ENCODE results near the gene PPIL6. TPM values are rescaled to one million over a fixed set of nuclear protein-coding genes. Genes with fewer than 3 reads are reported as not detected.

PPIL6 gene
- total and polyA plus RNA-seq, 2 experiments from 2014 or later = 1.7 TPM

DNA sequence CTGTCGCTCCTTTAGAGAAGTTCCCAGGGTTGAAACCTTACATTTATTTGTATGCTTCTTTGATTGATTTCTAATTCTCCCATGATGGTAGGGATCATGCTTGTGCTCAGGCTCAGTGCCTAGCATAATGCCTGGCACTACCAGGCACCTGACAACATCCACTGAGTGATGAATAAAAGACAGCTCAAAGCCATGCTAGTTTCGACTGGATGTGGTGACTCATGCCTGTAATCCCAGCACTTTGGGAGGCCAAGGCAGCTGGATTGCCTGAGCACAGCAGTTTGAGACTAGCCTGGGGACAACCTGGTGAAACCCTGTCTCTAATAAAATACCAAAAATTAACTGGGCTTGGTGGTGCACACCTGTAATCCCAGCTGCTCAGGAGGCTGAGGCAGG is 46.5 kb downstream of the PPIL6 start:
- H3K4me3 Mint-ChIP-seq = no peak overlapping the region
- H3K27ac ChIP-seq (ENCODE audit: low read depth) = no peak overlapping the region
- H3K9me3 Mint-ChIP-seq = no peaks in the 10 kb centered on the region
- H3K4me2 ChIP-seq = no peak overlapping the region
- H3K4me3 ChIP-seq = no peak overlapping the region
- H2AFZ ChIP-seq = no peak overlapping the region
- H3F3A ChIP-seq (replicated peaks; ENCODE audit: low read depth) = no peaks in the 10 kb centered on the region
- DNase-seq (ENCODE audit: low spot score) = no peak
- no peak for ATAC-seq
- H3K79me2 ChIP-seq (replicated peaks; ENCODE audit: insufficient read depth) = no peaks in the 10 kb centered on the region
- H3K4me1 ChIP-seq (ENCODE audit: insufficient read depth) = no peaks in the 10 kb centered on the region
- H3K36me3 Mint-ChIP-seq (ENCODE audit: low read depth) = no peaks in the 10 kb centered on the region
- H3K27me3 Mint-ChIP-seq (ENCODE audit: insufficient read depth, low read depth, poor library complexity) = peaks cover 4% of the 10 kb centered on the region
- H3K4me1 Mint-ChIP-seq = no peaks in the 10 kb centered on the region
- no peak for TF ChIP-seq POLR2AphosphoS5 (IDR thresholded peaks at IDR 0.05; ENCODE audit: low read depth)
- no peak for TF ChIP-seq EZH2phosphoT487 (IDR thresholded peaks at IDR 0.05; ENCODE audit: unreplicated experiment)
- TF ChIP-seq, protein P1, sequence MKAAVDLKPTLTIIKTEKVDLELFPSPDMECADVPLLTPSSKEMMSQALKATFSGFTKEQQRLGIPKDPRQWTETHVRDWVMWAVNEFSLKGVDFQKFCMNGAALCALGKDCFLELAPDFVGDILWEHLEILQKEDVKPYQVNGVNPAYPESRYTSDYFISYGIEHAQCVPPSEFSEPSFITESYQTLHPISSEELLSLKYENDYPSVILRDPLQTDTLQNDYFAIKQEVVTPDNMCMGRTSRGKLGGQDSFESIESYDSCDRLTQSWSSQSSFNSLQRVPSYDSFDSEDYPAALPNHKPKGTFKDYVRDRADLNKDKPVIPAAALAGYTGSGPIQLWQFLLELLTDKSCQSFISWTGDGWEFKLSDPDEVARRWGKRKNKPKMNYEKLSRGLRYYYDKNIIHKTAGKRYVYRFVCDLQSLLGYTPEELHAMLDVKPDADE (IDR thresholded peaks at IDR 0.05) = no peak
- TF ChIP-seq, protein P2, sequence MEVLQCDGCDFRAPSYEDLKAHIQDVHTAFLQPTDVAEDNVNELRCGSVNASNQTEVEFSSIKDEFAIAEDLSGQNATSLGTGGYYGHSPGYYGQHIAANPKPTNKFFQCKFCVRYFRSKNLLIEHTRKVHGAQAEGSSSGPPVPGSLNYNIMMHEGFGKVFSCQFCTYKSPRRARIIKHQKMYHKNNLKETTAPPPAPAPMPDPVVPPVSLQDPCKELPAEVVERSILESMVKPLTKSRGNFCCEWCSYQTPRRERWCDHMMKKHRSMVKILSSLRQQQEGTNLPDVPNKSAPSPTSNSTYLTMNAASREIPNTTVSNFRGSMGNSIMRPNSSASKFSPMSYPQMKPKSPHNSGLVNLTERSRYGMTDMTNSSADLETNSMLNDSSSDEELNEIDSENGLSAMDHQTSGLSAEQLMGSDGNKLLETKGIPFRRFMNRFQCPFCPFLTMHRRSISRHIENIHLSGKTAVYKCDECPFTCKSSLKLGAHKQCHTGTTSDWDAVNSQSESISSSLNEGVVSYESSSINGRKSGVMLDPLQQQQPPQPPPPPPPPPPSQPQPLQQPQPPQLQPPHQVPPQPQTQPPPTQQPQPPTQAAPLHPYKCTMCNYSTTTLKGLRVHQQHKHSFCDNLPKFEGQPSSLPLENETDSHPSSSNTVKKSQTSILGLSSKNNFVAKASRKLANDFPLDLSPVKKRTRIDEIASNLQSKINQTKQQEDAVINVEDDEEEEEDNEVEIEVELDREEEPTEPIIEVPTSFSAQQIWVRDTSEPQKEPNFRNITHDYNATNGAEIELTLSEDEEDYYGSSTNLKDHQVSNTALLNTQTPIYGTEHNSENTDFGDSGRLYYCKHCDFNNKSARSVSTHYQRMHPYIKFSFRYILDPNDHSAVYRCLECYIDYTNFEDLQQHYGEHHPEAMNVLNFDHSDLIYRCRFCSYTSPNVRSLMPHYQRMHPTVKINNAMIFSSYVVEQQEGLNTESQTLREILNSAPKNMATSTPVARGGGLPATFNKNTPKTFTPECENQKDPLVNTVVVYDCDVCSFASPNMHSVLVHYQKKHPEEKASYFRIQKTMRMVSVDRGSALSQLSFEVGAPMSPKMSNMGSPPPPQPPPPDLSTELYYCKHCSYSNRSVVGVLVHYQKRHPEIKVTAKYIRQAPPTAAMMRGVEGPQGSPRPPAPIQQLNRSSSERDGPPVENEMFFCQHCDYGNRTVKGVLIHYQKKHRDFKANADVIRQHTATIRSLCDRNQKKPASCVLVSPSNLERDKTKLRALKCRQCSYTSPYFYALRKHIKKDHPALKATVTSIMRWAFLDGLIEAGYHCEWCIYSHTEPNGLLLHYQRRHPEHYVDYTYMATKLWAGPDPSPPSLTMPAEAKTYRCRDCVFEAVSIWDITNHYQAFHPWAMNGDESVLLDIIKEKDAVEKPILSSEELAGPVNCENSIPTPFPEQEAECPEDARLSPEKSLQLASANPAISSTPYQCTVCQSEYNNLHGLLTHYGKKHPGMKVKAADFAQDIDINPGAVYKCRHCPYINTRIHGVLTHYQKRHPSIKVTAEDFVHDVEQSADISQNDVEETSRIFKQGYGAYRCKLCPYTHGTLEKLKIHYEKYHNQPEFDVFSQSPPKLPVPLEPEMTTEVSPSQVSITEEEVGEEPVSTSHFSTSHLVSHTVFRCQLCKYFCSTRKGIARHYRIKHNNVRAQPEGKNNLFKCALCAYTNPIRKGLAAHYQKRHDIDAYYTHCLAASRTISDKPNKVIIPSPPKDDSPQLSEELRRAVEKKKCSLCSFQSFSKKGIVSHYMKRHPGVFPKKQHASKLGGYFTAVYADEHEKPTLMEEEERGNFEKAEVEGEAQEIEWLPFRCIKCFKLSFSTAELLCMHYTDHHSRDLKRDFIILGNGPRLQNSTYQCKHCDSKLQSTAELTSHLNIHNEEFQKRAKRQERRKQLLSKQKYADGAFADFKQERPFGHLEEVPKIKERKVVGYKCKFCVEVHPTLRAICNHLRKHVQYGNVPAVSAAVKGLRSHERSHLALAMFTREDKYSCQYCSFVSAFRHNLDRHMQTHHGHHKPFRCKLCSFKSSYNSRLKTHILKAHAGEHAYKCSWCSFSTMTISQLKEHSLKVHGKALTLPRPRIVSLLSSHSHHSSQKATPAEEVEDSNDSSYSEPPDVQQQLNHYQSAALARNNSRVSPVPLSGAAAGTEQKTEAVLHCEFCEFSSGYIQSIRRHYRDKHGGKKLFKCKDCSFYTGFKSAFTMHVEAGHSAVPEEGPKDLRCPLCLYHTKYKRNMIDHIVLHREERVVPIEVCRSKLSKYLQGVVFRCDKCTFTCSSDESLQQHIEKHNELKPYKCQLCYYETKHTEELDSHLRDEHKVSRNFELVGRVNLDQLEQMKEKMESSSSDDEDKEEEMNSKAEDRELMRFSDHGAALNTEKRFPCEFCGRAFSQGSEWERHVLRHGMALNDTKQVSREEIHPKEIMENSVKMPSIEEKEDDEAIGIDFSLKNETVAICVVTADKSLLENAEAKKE (CRISPR knock-in tag; IDR thresholded peaks at IDR 0.05) = no peak
- no peak for TF ChIP-seq JUNB (IDR thresholded peaks at IDR 0.05; ENCODE audit: unreplicated experiment)
- no peak for TF ChIP-seq ZNF331 (CRISPR knock-in tag; IDR thresholded peaks at IDR 0.05; ENCODE audit: low read depth)
- TF ChIP-seq CREB1 (CRISPR knock-in tag; IDR thresholded peaks at IDR 0.05; ENCODE audit: low read depth) = no peak
- TF ChIP-seq, protein P3, sequence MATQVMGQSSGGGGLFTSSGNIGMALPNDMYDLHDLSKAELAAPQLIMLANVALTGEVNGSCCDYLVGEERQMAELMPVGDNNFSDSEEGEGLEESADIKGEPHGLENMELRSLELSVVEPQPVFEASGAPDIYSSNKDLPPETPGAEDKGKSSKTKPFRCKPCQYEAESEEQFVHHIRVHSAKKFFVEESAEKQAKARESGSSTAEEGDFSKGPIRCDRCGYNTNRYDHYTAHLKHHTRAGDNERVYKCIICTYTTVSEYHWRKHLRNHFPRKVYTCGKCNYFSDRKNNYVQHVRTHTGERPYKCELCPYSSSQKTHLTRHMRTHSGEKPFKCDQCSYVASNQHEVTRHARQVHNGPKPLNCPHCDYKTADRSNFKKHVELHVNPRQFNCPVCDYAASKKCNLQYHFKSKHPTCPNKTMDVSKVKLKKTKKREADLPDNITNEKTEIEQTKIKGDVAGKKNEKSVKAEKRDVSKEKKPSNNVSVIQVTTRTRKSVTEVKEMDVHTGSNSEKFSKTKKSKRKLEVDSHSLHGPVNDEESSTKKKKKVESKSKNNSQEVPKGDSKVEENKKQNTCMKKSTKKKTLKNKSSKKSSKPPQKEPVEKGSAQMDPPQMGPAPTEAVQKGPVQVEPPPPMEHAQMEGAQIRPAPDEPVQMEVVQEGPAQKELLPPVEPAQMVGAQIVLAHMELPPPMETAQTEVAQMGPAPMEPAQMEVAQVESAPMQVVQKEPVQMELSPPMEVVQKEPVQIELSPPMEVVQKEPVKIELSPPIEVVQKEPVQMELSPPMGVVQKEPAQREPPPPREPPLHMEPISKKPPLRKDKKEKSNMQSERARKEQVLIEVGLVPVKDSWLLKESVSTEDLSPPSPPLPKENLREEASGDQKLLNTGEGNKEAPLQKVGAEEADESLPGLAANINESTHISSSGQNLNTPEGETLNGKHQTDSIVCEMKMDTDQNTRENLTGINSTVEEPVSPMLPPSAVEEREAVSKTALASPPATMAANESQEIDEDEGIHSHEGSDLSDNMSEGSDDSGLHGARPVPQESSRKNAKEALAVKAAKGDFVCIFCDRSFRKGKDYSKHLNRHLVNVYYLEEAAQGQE (IDR thresholded peaks at IDR 0.05; ENCODE audit: unreplicated experiment) = no peak
- TF ChIP-seq NANOG (IDR thresholded peaks at IDR 0.05; ENCODE audit: borderline replicate concordance) = no peak
- no peak for TF ChIP-seq STAT1 (IDR thresholded peaks at IDR 0.05; ENCODE audit: unreplicated experiment)
- no peak for TF ChIP-seq EZH2 (IDR thresholded peaks at IDR 0.05; ENCODE audit: low read depth, unreplicated experiment)
- no peak for TF ChIP-seq ZNF114 (CRISPR knock-in tag; IDR thresholded peaks at IDR 0.05)
- TF ChIP-seq, protein P4, sequence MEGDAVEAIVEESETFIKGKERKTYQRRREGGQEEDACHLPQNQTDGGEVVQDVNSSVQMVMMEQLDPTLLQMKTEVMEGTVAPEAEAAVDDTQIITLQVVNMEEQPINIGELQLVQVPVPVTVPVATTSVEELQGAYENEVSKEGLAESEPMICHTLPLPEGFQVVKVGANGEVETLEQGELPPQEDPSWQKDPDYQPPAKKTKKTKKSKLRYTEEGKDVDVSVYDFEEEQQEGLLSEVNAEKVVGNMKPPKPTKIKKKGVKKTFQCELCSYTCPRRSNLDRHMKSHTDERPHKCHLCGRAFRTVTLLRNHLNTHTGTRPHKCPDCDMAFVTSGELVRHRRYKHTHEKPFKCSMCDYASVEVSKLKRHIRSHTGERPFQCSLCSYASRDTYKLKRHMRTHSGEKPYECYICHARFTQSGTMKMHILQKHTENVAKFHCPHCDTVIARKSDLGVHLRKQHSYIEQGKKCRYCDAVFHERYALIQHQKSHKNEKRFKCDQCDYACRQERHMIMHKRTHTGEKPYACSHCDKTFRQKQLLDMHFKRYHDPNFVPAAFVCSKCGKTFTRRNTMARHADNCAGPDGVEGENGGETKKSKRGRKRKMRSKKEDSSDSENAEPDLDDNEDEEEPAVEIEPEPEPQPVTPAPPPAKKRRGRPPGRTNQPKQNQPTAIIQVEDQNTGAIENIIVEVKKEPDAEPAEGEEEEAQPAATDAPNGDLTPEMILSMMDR (conservative IDR thresholded peaks at IDR 0.05; ENCODE audit: low read depth in 2 of 2) = no peak
- H3K9me2 ChIP-seq (ENCODE audit: insufficient read depth) = no peaks in the 10 kb centered on the region
- H3K36me3 ChIP-seq (ENCODE audit: insufficient read depth) = no peaks in the 10 kb centered on the region
- H3K27me3 ChIP-seq (ENCODE audit: insufficient read depth) = no peaks in the 10 kb centered on the region
- no peak overlapping the region for H3K27ac Mint-ChIP-seq
- no peaks in the 10 kb centered on the region for H4K20me1 ChIP-seq (replicated peaks; ENCODE audit: insufficient read depth)
